HCT116 (cell line): ENCODE measurements around the gene STRBP. TPM values are rescaled to one million over a fixed set of nuclear protein-coding genes. Genes with fewer than 3 reads are reported as not detected.

ENCODE experiments used
- ATAC-seq: fragments of 200-7000 bp; cut with Tn5 transposase; 2 replicates; pipeline ENCODE4 v1.9.1; 2020; ENCODE audit warnings: mild to moderate bottlenecking, moderate library complexity
- BruUV-seq: library from RNA; stranded (reverse); fragments of 400-500 nt; replicated peaks from 2 replicates; lab custom pipeline; 2021; lab: Mats Ljungman, UMichigan
- CTCF ChIA-PET: fragments of 300-600 bp; sonication (Branson Sonifier 250); formaldehyde crosslinking; loops from one replicate; lab custom pipeline; 2021; ENCODE audit warnings: antibody characterized with exemption; lab: Charles Lee
- POLR2A ChIA-PET: fragments of 300-600, 350-600 bp; sonication (Branson Sonifier 250); formaldehyde crosslinking; loops from one replicate; lab custom pipeline; 2021; ENCODE audit warnings: antibody characterized with exemption; lab: Charles Lee
- RAD21 ChIA-PET, 2 experiments: fragments of 300-600 bp; sonication (Branson Sonifier 250); formaldehyde crosslinking; loops; one replicate each; lab custom pipeline; 2023; ENCODE audit warnings: low total read pairs in 2 of 2; ENCODE audit not compliant: uncharacterized antibody in 2 of 2, unreplicated experiment in 2 of 2, low non-redundant PET in 1 of 2; lab: Charles Lee
- DNase-seq: peaks from one replicate; pipeline ENCODE4 v3.0.0-alpha.2; 2010; ENCODE audit warnings: low read depth, low spot score
- H2AFZ ChIP-seq: fragments of 200-600 bp; shearing (Covaris generic), sonication (generic); 2 replicates; pipeline ENCODE4 v1.6.1; 2017; ENCODE audit warnings: low read depth, mixed run types, mixed read lengths, antibody characterized with exemption, low read length; ENCODE audit not compliant: poor library complexity, severe bottlenecking
- H3K27ac ChIP-seq: 2 replicates; pipeline ENCODE4 v1.5.1; 2012; ENCODE audit warnings: low read depth, low read length
- H3K27me3 ChIP-seq: fragments of 200-600 bp; sonication (generic); 2 replicates; pipeline ENCODE4 v1.6.1; 2016; ENCODE audit warnings: mixed run types, low read length, mixed read lengths; ENCODE audit not compliant: insufficient read depth
- H3K36me3 ChIP-seq, 2 experiments: fragments of 200-500 bp in 1 of 2; fragments of 200-600 bp in 1 of 2; sonication (Bioruptor generic) in 1 of 2; sonication (generic) in 1 of 2; 2 replicates each; pipeline versions ENCODE4 v1.5.1 to v1.6.1; 2014 to 2016; ENCODE audit warnings: low read length in 2 of 2, inconsistent platforms in 1 of 2, mixed read lengths in 1 of 2, mixed run types in 1 of 2; ENCODE audit not compliant: insufficient read depth in 2 of 2, control insufficient read depth in 1 of 2
- H3K4me1 ChIP-seq, 2 experiments: fragments of 200-600 bp in 1 of 2; sonication (generic) in 1 of 2; 2 replicates each; pipeline versions ENCODE4 v1.5.1 to v1.6.1; 2012 to 2017; ENCODE audit warnings: low read length in 2 of 2, inconsistent platforms in 1 of 2, mild to moderate bottlenecking in 1 of 2, mixed read lengths in 1 of 2, mixed run types in 1 of 2, moderate library complexity in 1 of 2; ENCODE audit not compliant: insufficient read depth in 2 of 2, control insufficient read depth in 1 of 2
- H3K4me2 ChIP-seq: fragments of 200-600 bp; sonication (generic); 2 replicates; pipeline ENCODE4 v1.6.1; 2017; ENCODE audit warnings: mixed run types, low read length, mixed read lengths
- H3K4me3 ChIP-seq, 2 experiments: fragments of 200-600 bp in 1 of 2; sonication (generic) in 1 of 2; replicated peaks in 1 of 2; 2 replicates each; pipeline ENCODE4 v1.5.1; 2011 to 2016; ENCODE audit warnings: low read length in 2 of 2, control low read depth in 1 of 2, low read depth in 1 of 2, mild to moderate bottlenecking in 1 of 2, mixed read lengths in 1 of 2, mixed run types in 1 of 2
- H3K79me2 ChIP-seq: fragments of 200-600 bp; sonication (generic); 2 replicates; pipeline ENCODE4 v1.6.1; 2017; ENCODE audit warnings: mild to moderate bottlenecking, mixed run types, low read length, moderate library complexity, mixed read lengths; ENCODE audit not compliant: insufficient read depth
- H3K9ac ChIP-seq: fragments of 200-600 bp; sonication (generic); 2 replicates; pipeline ENCODE4 v1.6.1; 2016; ENCODE audit warnings: low read length, mixed read lengths
- H3K9me2 ChIP-seq: fragments of 200-600 bp; sonication (generic), shearing (Covaris generic); 2 replicates; pipeline ENCODE4 v1.6.1; 2017; ENCODE audit warnings: mixed run types, mild to moderate bottlenecking, moderate library complexity; ENCODE audit not compliant: insufficient read depth
- H3K9me3 ChIP-seq, 2 experiments: fragments of 200-500 bp in 1 of 2; fragments of 200-600 bp in 1 of 2; sonication (Bioruptor generic) in 1 of 2; sonication (generic) in 1 of 2; 2 replicates each; pipeline ENCODE4 v1.6.1; 2014 to 2017; ENCODE audit warnings: low read length in 2 of 2, mixed read lengths in 2 of 2, inconsistent platforms in 1 of 2, low read depth in 1 of 2, mild to moderate bottlenecking in 1 of 2, mixed run types in 1 of 2, moderate library complexity in 1 of 2; ENCODE audit not compliant: control insufficient read depth in 1 of 2, insufficient read depth in 1 of 2
- H4K20me1 ChIP-seq: fragments of 200-600 bp; sonication (generic), shearing (Covaris generic); 2 replicates; pipeline ENCODE4 v1.6.1; 2017; ENCODE audit warnings: mixed run types, mild to moderate bottlenecking, moderate library complexity; ENCODE audit not compliant: insufficient read depth
- ATF3 ChIP-seq: IDR thresholded peaks from 2 replicates; pipeline ENCODE4 v1.6.1; 2012
- CBX3 ChIP-seq: IDR thresholded peaks from 2 replicates; pipeline ENCODE4 v1.6.1; 2012; ENCODE audit warnings: low read depth
- CTCF ChIP-seq, 3 experiments: fragments of 200-600 bp in 1 of 3; sonication (generic) in 1 of 3; IDR thresholded peaks in 2 of 3; conservative IDR thresholded peaks in 1 of 3; 2 replicates each; pipeline ENCODE4 v1.5.1; 2012 to 2017; ENCODE audit warnings: low read depth in 2 of 3, low read length in 2 of 3, antibody characterized with exemption in 1 of 3, borderline replicate concordance in 1 of 3, control low read depth in 1 of 3, mild to moderate bottlenecking in 1 of 3, mixed read lengths in 1 of 3, mixed run types in 1 of 3, moderate library complexity in 1 of 3; ENCODE audit not compliant: insufficient read depth in 1 of 3
- EGR1 ChIP-seq: IDR thresholded peaks from 2 replicates; pipeline ENCODE4 v1.6.1; 2012; ENCODE audit warnings: low read depth
- ELF1 ChIP-seq: IDR thresholded peaks from 2 replicates; pipeline ENCODE4 v1.6.1; 2012; ENCODE audit warnings: low read depth, borderline replicate concordance
- EZH2 ChIP-seq: fragments of 200-600 bp; sonication (generic); IDR thresholded peaks from 2 replicates; pipeline ENCODE4 v1.6.1; 2017; ENCODE audit warnings: antibody characterized with exemption, mixed run types
- EZH2phosphoT487 ChIP-seq: fragments of 200-600 bp; IDR thresholded peaks from 2 replicates; pipeline ENCODE4 v1.6.1; 2018; ENCODE audit warnings: antibody characterized with exemption, borderline replicate concordance
- FOSL1 ChIP-seq: IDR thresholded peaks from 2 replicates; pipeline ENCODE4 v1.6.1; 2012; ENCODE audit warnings: low read depth
- JUND ChIP-seq: IDR thresholded peaks from 2 replicates; pipeline ENCODE4 v1.6.1; 2012
- MAX ChIP-seq: IDR thresholded peaks from 2 replicates; pipeline ENCODE4 v1.6.1; 2012
- POLR2A ChIP-seq: IDR thresholded peaks from 2 replicates; pipeline ENCODE4 v1.7.0; 2011; ENCODE audit warnings: borderline replicate concordance; ENCODE audit not compliant: insufficient read depth, insufficient read length; ENCODE audit errors: extremely low read depth
- RAD21 ChIP-seq: IDR thresholded peaks from 2 replicates; pipeline ENCODE4 v1.6.1; 2012; ENCODE audit warnings: low read depth, mild to moderate bottlenecking
- SIN3A ChIP-seq: IDR thresholded peaks from 2 replicates; pipeline ENCODE4 v1.6.1; 2012; ENCODE audit warnings: low read depth
- SP1 ChIP-seq: IDR thresholded peaks from 2 replicates; pipeline ENCODE4 v1.6.1; 2012; ENCODE audit warnings: low read depth
- SRF ChIP-seq: IDR thresholded peaks from 2 replicates; pipeline ENCODE4 v1.6.1; 2012; ENCODE audit warnings: low read depth
- ZFX ChIP-seq: fragments of 450-650 bp; IDR thresholded peaks from 2 replicates; pipeline ENCODE4 v1.6.1; 2017
- ZNF274 ChIP-seq: fragments of 200-500 bp; sonication (Bioruptor generic); IDR thresholded peaks from 2 replicates; pipeline ENCODE4 v1.6.1; 2014; ENCODE audit warnings: mild to moderate bottlenecking, low read depth, low read length, inconsistent platforms
- intact Hi-C: fragments of 100-400 bp; cut with micrococcal nuclease; formaldehyde crosslinking; loops from 2 replicates; pipeline ENCODE4 v1.10.0; 2022
- total RNA-seq: library from RNA; stranded (reverse); gene quantifications from one replicate; pipeline ENCODE4 v1.2.1, GENCODE V29; 2021; ENCODE audit not compliant: unreplicated experiment
- TF ChIP-seq, protein P1 (sequence below): IDR thresholded peaks from 2 replicates; pipeline ENCODE4 v1.6.1; 2011; ENCODE audit warnings: mild to moderate bottlenecking, low read length, moderate library complexity; ENCODE audit not compliant: insufficient replicate concordance; ENCODE audit errors: extremely low read depth

STRBP gene
- total RNA-seq, 1 experiment from 2014 or later = 30.4 TPM

GRCh38 chr9:123257276-123257675 is 11.1 kb downstream of the STRBP start (continued):
- no peak for TF ChIP-seq ATF3
- TF ChIP-seq SRF = no peak
- TF ChIP-seq EZH2 = no peak
- TF ChIP-seq CBX3 = no peak
- TF ChIP-seq MAX = no peak
- TF ChIP-seq, protein P1, sequence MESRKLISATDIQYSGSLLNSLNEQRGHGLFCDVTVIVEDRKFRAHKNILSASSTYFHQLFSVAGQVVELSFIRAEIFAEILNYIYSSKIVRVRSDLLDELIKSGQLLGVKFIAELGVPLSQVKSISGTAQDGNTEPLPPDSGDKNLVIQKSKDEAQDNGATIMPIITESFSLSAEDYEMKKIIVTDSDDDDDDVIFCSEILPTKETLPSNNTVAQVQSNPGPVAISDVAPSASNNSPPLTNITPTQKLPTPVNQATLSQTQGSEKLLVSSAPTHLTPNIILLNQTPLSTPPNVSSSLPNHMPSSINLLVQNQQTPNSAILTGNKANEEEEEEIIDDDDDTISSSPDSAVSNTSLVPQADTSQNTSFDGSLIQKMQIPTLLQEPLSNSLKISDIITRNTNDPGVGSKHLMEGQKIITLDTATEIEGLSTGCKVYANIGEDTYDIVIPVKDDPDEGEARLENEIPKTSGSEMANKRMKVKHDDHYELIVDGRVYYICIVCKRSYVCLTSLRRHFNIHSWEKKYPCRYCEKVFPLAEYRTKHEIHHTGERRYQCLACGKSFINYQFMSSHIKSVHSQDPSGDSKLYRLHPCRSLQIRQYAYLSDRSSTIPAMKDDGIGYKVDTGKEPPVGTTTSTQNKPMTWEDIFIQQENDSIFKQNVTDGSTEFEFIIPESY = no peak

DNA sequence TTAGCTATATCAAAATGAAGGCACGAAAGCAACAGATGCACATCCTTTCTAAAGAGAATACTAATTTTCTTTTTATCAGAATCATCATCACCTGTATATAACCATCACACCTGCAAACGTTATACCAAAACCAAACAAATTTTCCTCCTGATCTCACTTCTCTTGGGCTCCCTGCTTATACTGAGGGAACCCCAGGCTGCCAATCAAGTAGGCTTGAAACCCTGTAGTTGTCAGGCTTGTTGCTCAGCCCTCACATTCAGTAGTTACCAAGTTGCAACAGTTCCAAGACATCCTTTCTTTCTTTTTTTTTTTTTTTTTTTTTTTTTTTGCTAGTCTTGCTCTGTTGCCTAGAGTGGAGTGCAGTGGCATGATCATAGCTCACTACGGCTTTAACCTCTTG is 12.7 kb downstream of the STRBP start:
- Histone ChIP-seq H4K20me1 (0 out of 2 replicates have a peak, but pooled peaks cover 10% of the 10 kb centered on the region), H2AFZ (no peak overlapping the region), H3K9ac (no peak overlapping the region), H3K4me3 (no peak overlapping the region), H3K79me2 (peaks cover 77% of the 10 kb centered on the region), H3K9me3 (no peaks in the 10 kb centered on the region), H3K27me3 (no peaks in the 10 kb centered on the region), H3K27ac (no peak overlapping the region)
- intact Hi-C loops = no loop called here
- ChIA-PET CTCF (no interaction called here), POLR2A (no interaction called here)
- TF ChIP-seq ZNF274 = no peak
- TF ChIP-seq SP1 = no peak
- TF ChIP-seq SIN3A = no peak
- no peak for TF ChIP-seq JUND
- TF ChIP-seq EZH2phosphoT487 = no peak
- no peak for TF ChIP-seq EGR1
- TF ChIP-seq FOSL1 = no peak
- TF ChIP-seq POLR2A = no peak
- no peak for TF ChIP-seq RAD21
- TF ChIP-seq CTCF (IDR thresholded peaks at IDR 0.05 in 2 of 3, conservative IDR thresholded peaks at IDR 0.05 in 1 of 3; ENCODE audit: borderline replicate concordance in 1 of 3, insufficient read depth in 1 of 3, low read depth in 2 of 3, low read length in 2 of 3) = no peak
- TF ChIP-seq EZH2 = no peak
- TF ChIP-seq ZFX = no peak
- TF ChIP-seq CBX3 = no peak
- no peak for TF ChIP-seq ELF1
- TF ChIP-seq, all 23 proteins: peak for 0
- no peaks in the 10 kb centered on the region for H3K9me2 ChIP-seq
- H3K36me3 ChIP-seq = no peaks in the 10 kb centered on the region
- no peak for ATAC-seq
- no TSS peak for BruUV-seq
- RAD21 ChIA-PET = no interaction called here
- DNase-seq = no peak
- no peaks in the 10 kb centered on the region for H3K4me1 ChIP-seq
- no peak overlapping the region for H3K4me2 ChIP-seq
